Loucy (cell line): Measurements from ENCODE around the gene FBXL15.

Source experiments
- H2AFZ ChIP-seq: fragments of 200-600 bp; sonication (generic); 2 replicates; pipeline ENCODE4 v1.6.0; 2016; ENCODE audit warnings: antibody characterized with exemption, mild to moderate bottlenecking, low read length, moderate library complexity
- H3F3A ChIP-seq: fragments of 200-600 bp; 2 replicates; pipeline ENCODE4 v1.6.0; 2016; ENCODE audit warnings: antibody characterized with exemption, low read depth, mild to moderate bottlenecking
- H3K27me3 ChIP-seq: fragments of 200-600 bp; sonication (generic); 2 replicates; pipeline ENCODE4 v1.6.1; 2014; ENCODE audit warnings: low read length, mild to moderate bottlenecking; ENCODE audit not compliant: insufficient read depth, poor library complexity, severe bottlenecking
- H3K36me3 ChIP-seq: fragments of 200-600 bp; sonication (generic); 2 replicates; pipeline ENCODE4 v1.6.1; 2016; ENCODE audit warnings: low read length; ENCODE audit not compliant: insufficient read depth
- H3K4me1 ChIP-seq: fragments of 200-600 bp; sonication (generic); 2 replicates; pipeline ENCODE4 v1.5.1; 2014; ENCODE audit warnings: low read length, mild to moderate bottlenecking; ENCODE audit not compliant: insufficient read depth, poor library complexity, severe bottlenecking
- H3K4me2 ChIP-seq: fragments of 200-600 bp; sonication (generic); 2 replicates; pipeline ENCODE4 v1.6.0; 2014; ENCODE audit warnings: antibody characterized with exemption, low read length, low read depth, mild to moderate bottlenecking; ENCODE audit not compliant: poor library complexity, severe bottlenecking
- H3K4me3 ChIP-seq: fragments of 200-600 bp; sonication (generic); 2 replicates; pipeline ENCODE4 v1.5.1; 2014; ENCODE audit warnings: low read length, mild to moderate bottlenecking, mixed read lengths; ENCODE audit not compliant: poor library complexity, severe bottlenecking
- H3K79me2 ChIP-seq: fragments of 200-600 bp; sonication (generic); 2 replicates; pipeline ENCODE4 v1.6.1; 2014; ENCODE audit warnings: low read length; ENCODE audit not compliant: insufficient read depth
- H3K9ac ChIP-seq: fragments of 200-600 bp; sonication (generic); 2 replicates; pipeline ENCODE4 v1.6.0; 2014; ENCODE audit warnings: mild to moderate bottlenecking, low read depth, low read length, moderate library complexity; ENCODE audit not compliant: poor library complexity, severe bottlenecking
- H3K9me2 ChIP-seq: fragments of 200-600 bp; sonication (generic); replicated peaks from 2 replicates; pipeline ENCODE4 v1.6.1; 2016; ENCODE audit warnings: low read depth, low read length, mixed read lengths
- H3K9me3 ChIP-seq: fragments of 200-600 bp; sonication (generic); 2 replicates; pipeline ENCODE4 v1.6.1; 2014; ENCODE audit warnings: mild to moderate bottlenecking, antibody characterized with exemption, low read length, low read depth; ENCODE audit not compliant: insufficient read depth
- H4K20me1 ChIP-seq: fragments of 200-600 bp; sonication (generic); 2 replicates; pipeline ENCODE4 v1.6.0; 2014; ENCODE audit warnings: antibody characterized with exemption, low read length, mild to moderate bottlenecking; ENCODE audit not compliant: insufficient read depth, poor library complexity, severe bottlenecking
- CTCF ChIP-seq: fragments of 200-600 bp; sonication (generic); conservative IDR thresholded peaks from 2 replicates; pipeline ENCODE4 v1.5.1; 2014; ENCODE audit warnings: mild to moderate bottlenecking, antibody characterized with exemption, low read length
- EZH2phosphoT487 ChIP-seq: fragments of 200-600 bp; IDR thresholded peaks from 2 replicates; pipeline ENCODE4 v1.6.1; 2018; ENCODE audit warnings: antibody characterized with exemption, mild to moderate bottlenecking, moderate library complexity, borderline replicate concordance

The FBXL15 gene

GRCh38 chr10:102400076-102400475 is 20.6 kb upstream of the FBXL15 start:
- no peaks in the 10 kb centered on the region for H3F3A ChIP-seq
- H3K36me3 ChIP-seq: peaks cover 7% of the 10 kb centered on the region; the same call in 1 of the 2 replicates
- H3K4me1 ChIP-seq: peaks cover 19% of the 10 kb centered on the region
- peak overlapping the region; percentile 83; the same call in 1 of the 2 replicates for H2AFZ ChIP-seq
- peaks cover 13% of the 10 kb centered on the region; the same call in 1 of the 2 replicates for H3K79me2 ChIP-seq
- H3K4me2 ChIP-seq: peak overlapping the region; percentile 74
- H3K4me3 ChIP-seq: peak overlapping the region; percentile 76
- no peaks in the 10 kb centered on the region for H3K27me3 ChIP-seq
- H3K9me3 ChIP-seq: no peaks in the 10 kb centered on the region
- H3K9me2 ChIP-seq: no peaks in the 10 kb centered on the region
- no peaks in the 10 kb centered on the region for H4K20me1 ChIP-seq
- H3K9ac ChIP-seq: peak overlapping the region; percentile 58
- no peak for TF ChIP-seq EZH2phosphoT487

DNA sequence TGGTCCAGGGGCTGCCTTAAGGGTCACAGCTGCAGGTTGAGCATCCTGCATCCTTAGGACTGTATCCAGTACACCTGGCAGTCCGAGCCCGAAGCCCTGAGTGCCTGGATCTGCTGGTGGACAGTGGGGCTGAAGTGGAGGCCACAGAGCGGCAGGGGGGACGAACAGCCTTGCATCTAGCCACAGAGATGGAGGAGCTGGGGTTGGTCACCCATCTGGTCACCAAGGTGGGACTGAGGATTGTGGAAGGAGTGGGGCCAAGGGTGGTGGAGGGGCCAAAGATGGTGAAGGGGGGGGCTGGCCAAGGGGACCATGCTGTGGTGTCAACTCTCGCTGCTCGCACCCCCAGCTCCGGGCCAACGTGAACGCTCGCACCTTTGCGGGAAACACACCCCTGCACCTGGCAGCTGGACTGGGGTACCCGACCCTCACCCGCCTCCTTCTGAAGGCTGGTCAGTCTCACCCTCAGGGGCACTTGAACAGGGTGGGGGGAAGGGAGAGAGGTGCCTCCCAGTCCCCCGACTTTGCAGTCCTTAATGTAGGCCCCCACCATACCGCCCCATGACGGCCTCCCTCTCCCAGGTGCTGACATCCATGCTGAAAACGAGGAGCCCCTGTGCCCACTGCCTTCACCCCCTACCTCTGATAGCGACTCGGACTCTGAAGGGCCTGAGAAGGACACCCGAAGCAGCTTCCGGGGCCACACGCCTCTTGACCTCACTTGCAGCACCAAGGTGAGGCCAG is 19.9 kb upstream of the FBXL15 start:
- H3K36me3 ChIP-seq: peaks cover 7% of the 10 kb centered on the region; the same call in 1 of the 2 replicates
- no peaks in the 10 kb centered on the region for H3K9me2 ChIP-seq
- TF ChIP-seq CTCF (no peak), EZH2phosphoT487 (no peak)
- H3K4me3 ChIP-seq: no peak overlapping the region
- H3K9me3 ChIP-seq: no peaks in the 10 kb centered on the region
- H3K9ac ChIP-seq: no peak overlapping the region
- no peaks in the 10 kb centered on the region for H4K20me1 ChIP-seq
- peaks cover 13% of the 10 kb centered on the region; the same call in 1 of the 2 replicates for H3K79me2 ChIP-seq
- H3K4me2 ChIP-seq: no peak overlapping the region
- no peaks in the 10 kb centered on the region for H3F3A ChIP-seq
- H3K4me1 ChIP-seq: peaks cover 19% of the 10 kb centered on the region
- H3K27me3 ChIP-seq: no peaks in the 10 kb centered on the region
- H2AFZ ChIP-seq: no peak overlapping the region

- Histone ChIP-seq H3K4me3 (no peak overlapping the region), H2AFZ (no peak overlapping the region), H3K36me3 (peaks cover 7% of the 10 kb centered on the region; the same call in 1 of the 2 replicates), H3K4me2 (no peak overlapping the region), H3K9me2 (no peaks in the 10 kb centered on the region), H3K4me1 (peaks cover 14% of the 10 kb centered on the region), H3K9me3 (no peaks in the 10 kb centered on the region), H3K27me3 (no peaks in the 10 kb centered on the region), H3F3A (no peaks in the 10 kb centered on the region), H4K20me1 (no peaks in the 10 kb centered on the region), H3K79me2 (peaks cover 8% of the 10 kb centered on the region; the same call in 1 of the 2 replicates), H3K9ac (no peak overlapping the region)
- TF ChIP-seq EZH2phosphoT487 (no peak), CTCF (no peak)
Observed at GRCh38 chr10:102401342-102401654, 19.3 kb upstream of the FBXL15 start.
